Stimulated activated CD4-positive, alpha-beta T cell treated with anti-CD3 and anti-CD28 coated beads, Interleukin-1b, Interleukin-23, amount 100 ng/mL, for 24 hours (primary cell): ENCODE results near the gene MYH4.

Source experiments
- DNase-seq, 4 experiments: peaks; one replicate each; pipeline ENCODE4 v3.0.0-alpha.2; 2020; ENCODE audit warnings: low read depth in 4 of 4, low spot score in 1 of 4

The MYH4 gene

GRCh38 chr17:10469459-10469858 lies at the start of gene MYH4:
TSS of gene MYH4 (minus strand) at chr17:10469559. CDS start at chr17:10466745, 2,814 bp downstream.
- no peak for DNase-seq

- no peak for DNase-seq
Observed at GRCh38 chr17:10518271-10519037, 49.1 kb upstream of the MYH4 start, which contains the start of gene MYH1. TSS of gene MYH1 (minus strand) at chr17:10518542. CDS start at chr17:10516642, 1,900 bp downstream.

GRCh38 chr17:10516638-10517037 lies 47.3 kb upstream of the MYH4 start:
- no peak for DNase-seq

GRCh38 chr17:10516065-10516464 lies 46.7 kb upstream of the MYH4 start:
- no peak for DNase-seq

GRCh38 chr17:10513299-10514067 lies 44.1 kb upstream of the MYH4 start:
- DNase-seq = no peak

GRCh38 chr17:10512856-10513255 lies 43.5 kb upstream of the MYH4 start:
- DNase-seq = no peak

- no peak for DNase-seq
Observed at GRCh38 chr17:10499950-10500349, 30.6 kb upstream of the MYH4 start.

GRCh38 chr17:10492004-10492403 lies 22.6 kb upstream of the MYH4 start:
- DNase-seq = no peak

GRCh38 chr17:10482252-10482651 lies 12.9 kb upstream of the MYH4 start:
- DNase-seq = no peak

- DNase-seq = no peak
Observed at GRCh38 chr17:10477701-10478100, 8.3 kb upstream of the MYH4 start.

GRCh38 chr17:10474536-10474935 lies 5.2 kb upstream of the MYH4 start:
- DNase-seq = no peak

- no peak for DNase-seq
Observed at GRCh38 chr17:10471858-10472257, 2.5 kb upstream of the MYH4 start.

GRCh38 chr17:10463402-10463801 lies 6.0 kb downstream of the MYH4 start:
- no peak for DNase-seq

GRCh38 chr17:10460062-10460461 lies 9.3 kb downstream of the MYH4 start:
- DNase-seq = no peak

- no peak for DNase-seq
Observed at GRCh38 chr17:10458701-10459100, 10.7 kb downstream of the MYH4 start.

GRCh38 chr17:10457952-10458351 lies 11.4 kb downstream of the MYH4 start:
- no peak for DNase-seq

- DNase-seq = no peak
Observed at GRCh38 chr17:10447026-10447931, 22.1 kb downstream of the MYH4 start.

- DNase-seq = no peak
Observed at GRCh38 chr17:10439816-10440215, 29.5 kb downstream of the MYH4 start.

GRCh38 chr17:10435096-10435495 lies 34.3 kb downstream of the MYH4 start:
- no peak for DNase-seq

- DNase-seq = no peak
Observed at GRCh38 chr17:10429421-10430045, 39.8 kb downstream of the MYH4 start.

GRCh38 chr17:10428781-10429180 lies 40.6 kb downstream of the MYH4 start:
- DNase-seq = no peak
